Peyer's patch (tissue), 4 donors: ENCODE measurements around the gene FAM136A. TPM values are rescaled to one million over a fixed set of nuclear protein-coding genes. Genes with fewer than 3 reads are reported as not detected.
"Not testable (repeated sequence)": the region's sequence is repeated elsewhere in the genome, so short reads cannot be mapped to it uniquely, and the experiment has no call there.

Experiments
- DNase-seq, 3 donors: peaks; one replicate each; pipeline ENCODE4 v3.0.0-alpha.2; 2017 to 2019
- H3K27ac ChIP-seq, 4 donors: fragments of 200-600 bp; sonication (generic); one replicate each; pipeline ENCODE4 v1.5.1; 2016 to 2019
- H3K27me3 ChIP-seq, 2 donors: fragments of 200-600 bp; sonication (generic); one replicate each; pipeline ENCODE4 v1.5.1; 2019
- H3K36me3 ChIP-seq, 3 donors: fragments of 200-600 bp; sonication (generic); one replicate each; pipeline ENCODE4 v1.5.1; 2016 to 2019
- H3K4me1 ChIP-seq, 4 donors: fragments of 200-600 bp; sonication (generic); one replicate each; pipeline ENCODE4 v1.5.1; 2016 to 2019
- H3K4me3 ChIP-seq, 4 donors: fragments of 200-600 bp; sonication (generic); 1 replicate in 3 of 4; 2 replicates in 1 of 4; pipeline ENCODE4 v1.5.1; 2016 to 2019; ENCODE audit warnings: mild to moderate bottlenecking in 1 of 4
- H3K9me3 ChIP-seq, 4 donors: fragments of 200-600 bp; sonication (generic); one replicate each; pipeline ENCODE4 v1.5.1; 2016 to 2019; ENCODE audit warnings: mild to moderate bottlenecking in 1 of 4
- CTCF ChIP-seq, 6 experiments: fragments of 450-650 bp in 4 of 6; fragments of 200-600 bp in 2 of 6; sonication (generic) in 1 of 6; IDR thresholded peaks; one replicate each; pipeline ENCODE4 v1.5.1; 2017 to 2019; ENCODE audit warnings: antibody characterized with exemption in 6 of 6, mild to moderate bottlenecking in 3 of 6, moderate library complexity in 1 of 6
- POLR2A ChIP-seq, 2 donors: fragments of 450-650 bp; IDR thresholded peaks; one replicate each; pipeline ENCODE4 v1.5.1; 2017; ENCODE audit warnings: antibody characterized with exemption in 2 of 2, mild to moderate bottlenecking in 2 of 2, moderate library complexity in 2 of 2
- total RNA-seq, 4 donors: library from RNA; depleted of rRNA; stranded (reverse); fragments of >200 nt; gene quantifications; one replicate each; pipeline ENCODE4 v1.1.0, GENCODE V29; 2016

Gene FAM136A
- total RNA-seq, 4 donors from 2014 or later: 34.5 to 39.9 (median 38.9) TPM

- Histone ChIP-seq H3K27ac (peak overlapping the region; percentile 78 to 94 (median 90)), H3K27me3 (no peaks in the 10 kb centered on the region), H3K4me3 (peak overlapping the region; percentile 70 to 95 (median 82)), H3K9me3 (no peaks in the 10 kb centered on the region), H3K4me1 (peaks cover 0 to 7% (median 3%) of the 10 kb centered on the region in 4 donors), H3K36me3 (peaks cover 0 to 28% (median 0%) of the 10 kb centered on the region in 3 donors)
- DNase-seq: no peak
- TF ChIP-seq CTCF (IDR thresholded peaks at IDR 0.05) (peak in 1 of 6 experiments; percentile 39), POLR2A (IDR thresholded peaks at IDR 0.05) (no peak)
Measured at GRCh38 chr2:70300771-70301343, 1.0 kb downstream of the FAM136A start.

GRCh38 chr2:70297828-70298227 lies 4.0 kb downstream of the FAM136A start:
- not testable (repeated sequence) for H3K27ac ChIP-seq, H3K4me1 ChIP-seq, H3K4me3 ChIP-seq, H3K9me3 ChIP-seq, H3K27me3 ChIP-seq, DNase-seq
- H3K36me3 ChIP-seq: peaks cover 0 to 28% (median 0%) of the 10 kb centered on the region in 3 donors

GRCh38 chr2:70283500-70284191 lies 18.2 kb downstream of the FAM136A start:
- Histone ChIP-seq H3K27ac (no peak overlapping the region), H3K27me3 (no peaks in the 10 kb centered on the region), H3K9me3 (no peaks in the 10 kb centered on the region), H3K36me3 (peaks cover 0 to 85% (median 3%) of the 10 kb centered on the region in 3 donors), H3K4me3 (no peak overlapping the region), H3K4me1 (no peaks in the 10 kb centered on the region)
- TF ChIP-seq POLR2A (IDR thresholded peaks at IDR 0.05) (no peak), CTCF (IDR thresholded peaks at IDR 0.05) (no peak)
- no peak for DNase-seq

GRCh38 chr2:70282439-70282838 lies 19.4 kb downstream of the FAM136A start:
- Histone ChIP-seq H3K36me3 (peaks cover 0 to 82% (median 3%) of the 10 kb centered on the region in 3 donors), H3K4me1 (no peaks in the 10 kb centered on the region), H3K9me3 (no peaks in the 10 kb centered on the region), H3K27me3 (no peaks in the 10 kb centered on the region), H3K27ac (no peak overlapping the region), H3K4me3 (no peak overlapping the region)
- DNase-seq: no peak
- no peak for TF ChIP-seq CTCF (IDR thresholded peaks at IDR 0.05)
- TF ChIP-seq POLR2A (IDR thresholded peaks at IDR 0.05): no peak

GRCh38 chr2:70280242-70280798 lies 21.5 kb downstream of the FAM136A start:
- no peaks in the 10 kb centered on the region for H3K4me1 ChIP-seq
- no peak overlapping the region for H3K4me3 ChIP-seq
- H3K27me3 ChIP-seq: no peaks in the 10 kb centered on the region
- no peaks in the 10 kb centered on the region for H3K9me3 ChIP-seq
- DNase-seq: no peak
- TF ChIP-seq POLR2A (IDR thresholded peaks at IDR 0.05) (no peak), CTCF (IDR thresholded peaks at IDR 0.05) (no peak)
- peaks cover 0 to 82% (median 3%) of the 10 kb centered on the region in 3 donors for H3K36me3 ChIP-seq
- H3K27ac ChIP-seq: no peak overlapping the region

- no peak overlapping the region for H3K27ac ChIP-seq
- H3K4me1 ChIP-seq: no peaks in the 10 kb centered on the region
- no peaks in the 10 kb centered on the region for H3K27me3 ChIP-seq
- no peak for DNase-seq
- peaks cover 0 to 25% (median 0%) of the 10 kb centered on the region in 3 donors for H3K36me3 ChIP-seq
- H3K4me3 ChIP-seq: no peak overlapping the region
- no peaks in the 10 kb centered on the region for H3K9me3 ChIP-seq
- TF ChIP-seq CTCF (IDR thresholded peaks at IDR 0.05): no peak
Measured at GRCh38 chr2:70270323-70270722, 31.5 kb downstream of the FAM136A start.

GRCh38 chr2:70269422-70270302 lies 32.2 kb downstream of the FAM136A start:
- not testable (repeated sequence) for H3K4me1 ChIP-seq, H3K27ac ChIP-seq, H3K4me3 ChIP-seq, H3K9me3 ChIP-seq, DNase-seq, H3K27me3 ChIP-seq
- H3K36me3 ChIP-seq: peaks cover 0 to 26% (median 0%) of the 10 kb centered on the region in 3 donors

- not testable (repeated sequence) for H3K27ac ChIP-seq, H3K4me3 ChIP-seq, H3K9me3 ChIP-seq, H3K27me3 ChIP-seq, DNase-seq, H3K4me1 ChIP-seq
- peaks cover 0 to 51% (median 0%) of the 10 kb centered on the region in 3 donors for H3K36me3 ChIP-seq
Measured at GRCh38 chr2:70266925-70267324, 34.9 kb downstream of the FAM136A start.
